ENCODE data around the gene PFKFB3.

GRCh38 chr10:6158276-6158675 lies 44.5 kb upstream of the PFKFB3 start:
- TF ChIP-seq EZH2 (IDR thresholded peaks at IDR 0.05; ENCODE audit: insufficient read depth, poor library complexity, severe bottlenecking) (no peak), EZH2phosphoT487 (IDR thresholded peaks at IDR 0.05; ENCODE audit: insufficient read depth, low read depth) (no peak)
